A673 (cell line): ENCODE results near the gene HMGN1. TPM values are rescaled to one million over a fixed set of nuclear protein-coding genes. Genes with fewer than 3 reads are reported as not detected.
A peak's percentile ranks its signal among the peaks of the same experiment; 100 is the strongest.

Experiments
- BruUV-seq: library from RNA; stranded (reverse); fragments of 400-500 nt; replicated peaks from 2 replicates; lab custom pipeline; 2021; lab: Mats Ljungman, UMichigan
- CTCF ChIA-PET: fragments of 300-600 bp; sonication (Branson Sonifier 250); formaldehyde crosslinking; loops from one replicate; lab custom pipeline; 2022; ENCODE audit warnings: antibody characterized with exemption; lab: Charles Lee
- POLR2A ChIA-PET: fragments of 300-600 bp; sonication (Branson Sonifier 250); formaldehyde crosslinking; loops from one replicate; lab custom pipeline; 2022; ENCODE audit warnings: antibody characterized with exemption; ENCODE audit not compliant: low non-redundant PET; lab: Charles Lee
- DNase-seq: peaks from one replicate; pipeline ENCODE4 v3.0.0-alpha.2; 2015; ENCODE audit warnings: low spot score
- H3K27ac ChIP-seq: fragments of 200-600 bp; sonication (generic); 2 replicates; pipeline ENCODE4 v1.5.1; 2016; ENCODE audit warnings: mixed run types, low read depth, mild to moderate bottlenecking, mixed read lengths, antibody characterized with exemption, low read length; ENCODE audit not compliant: poor library complexity, severe bottlenecking
- H3K27me3 ChIP-seq: fragments of 200-600 bp; sonication (generic); replicated peaks from 2 replicates; pipeline ENCODE4 v1.6.1; 2017; ENCODE audit warnings: mixed run types, low read depth, mild to moderate bottlenecking, mixed read lengths, antibody characterized with exemption, low read length; ENCODE audit not compliant: insufficient read depth, poor library complexity
- H3K36me3 ChIP-seq: fragments of 200-600 bp; sonication (generic); 2 replicates; pipeline ENCODE4 v1.6.1; 2016; ENCODE audit warnings: mixed run types, mild to moderate bottlenecking, mixed read lengths, antibody characterized with exemption, low read length; ENCODE audit not compliant: insufficient read depth, poor library complexity, severe bottlenecking
- H3K4me1 ChIP-seq: fragments of 200-600 bp; sonication (generic); 2 replicates; pipeline ENCODE4 v1.6.1; 2017; ENCODE audit warnings: mixed run types, mild to moderate bottlenecking, mixed read lengths, antibody characterized with exemption, low read length; ENCODE audit not compliant: insufficient read depth, poor library complexity, severe bottlenecking
- H3K4me3 ChIP-seq: fragments of 200-600 bp; sonication (generic); 2 replicates; pipeline ENCODE4 v1.5.1; 2016; ENCODE audit warnings: low read depth, mixed run types, mild to moderate bottlenecking, mixed read lengths, low read length; ENCODE audit not compliant: poor library complexity, severe bottlenecking
- H3K9me3 ChIP-seq: fragments of 200-600 bp; sonication (generic); 2 replicates; pipeline ENCODE4 v1.6.1; 2016; ENCODE audit warnings: mixed run types, low read depth, mild to moderate bottlenecking, mixed read lengths, antibody characterized with exemption, low read length; ENCODE audit not compliant: poor library complexity, severe bottlenecking
- EZH2 ChIP-seq: fragments of 200-600 bp; sonication (generic); IDR thresholded peaks from 2 replicates; pipeline ENCODE4 v1.6.1; 2017; ENCODE audit warnings: borderline replicate concordance, low read depth, mild to moderate bottlenecking, mixed read lengths, antibody characterized with exemption, low read length; ENCODE audit not compliant: poor library complexity, severe bottlenecking
- intact Hi-C: fragments of 100-400 bp; cut with micrococcal nuclease; formaldehyde crosslinking; loops from one replicate; pipeline ENCODE4 v1.10.0; 2022; ENCODE audit not compliant: unreplicated experiment
- total RNA-seq: library from RNA; stranded (reverse); gene quantifications from 2 replicates; pipeline ENCODE4 v1.2.3, GENCODE V29; 2021
- TF ChIP-seq, protein P1 (sequence below): fragments of 300-800, 200-600 bp; sonication (generic); conservative IDR thresholded peaks from 2 replicates; pipeline ENCODE4 v1.5.1; 2017; ENCODE audit warnings: low read depth, mild to moderate bottlenecking, antibody characterized with exemption, low read length, moderate library complexity, mixed read lengths

The HMGN1 gene
- total RNA-seq, 1 experiment from 2014 or later: 457 TPM

- intact Hi-C loops: no loop called here
- TF ChIP-seq EZH2: no peak
- TF ChIP-seq, protein P1, sequence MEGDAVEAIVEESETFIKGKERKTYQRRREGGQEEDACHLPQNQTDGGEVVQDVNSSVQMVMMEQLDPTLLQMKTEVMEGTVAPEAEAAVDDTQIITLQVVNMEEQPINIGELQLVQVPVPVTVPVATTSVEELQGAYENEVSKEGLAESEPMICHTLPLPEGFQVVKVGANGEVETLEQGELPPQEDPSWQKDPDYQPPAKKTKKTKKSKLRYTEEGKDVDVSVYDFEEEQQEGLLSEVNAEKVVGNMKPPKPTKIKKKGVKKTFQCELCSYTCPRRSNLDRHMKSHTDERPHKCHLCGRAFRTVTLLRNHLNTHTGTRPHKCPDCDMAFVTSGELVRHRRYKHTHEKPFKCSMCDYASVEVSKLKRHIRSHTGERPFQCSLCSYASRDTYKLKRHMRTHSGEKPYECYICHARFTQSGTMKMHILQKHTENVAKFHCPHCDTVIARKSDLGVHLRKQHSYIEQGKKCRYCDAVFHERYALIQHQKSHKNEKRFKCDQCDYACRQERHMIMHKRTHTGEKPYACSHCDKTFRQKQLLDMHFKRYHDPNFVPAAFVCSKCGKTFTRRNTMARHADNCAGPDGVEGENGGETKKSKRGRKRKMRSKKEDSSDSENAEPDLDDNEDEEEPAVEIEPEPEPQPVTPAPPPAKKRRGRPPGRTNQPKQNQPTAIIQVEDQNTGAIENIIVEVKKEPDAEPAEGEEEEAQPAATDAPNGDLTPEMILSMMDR: no peak
- peak overlapping the region; percentile 82 for H3K27ac ChIP-seq
- CTCF ChIA-PET: no interaction called here
- no peaks in the 10 kb centered on the region for H3K27me3 ChIP-seq
- H3K4me3 ChIP-seq: peak overlapping the region; percentile 49
- no TSS peak for BruUV-seq
- H3K9me3 ChIP-seq: no peaks in the 10 kb centered on the region
- DNase-seq: no peak
- peaks cover 15% of the 10 kb centered on the region for H3K4me1 ChIP-seq
- H3K36me3 ChIP-seq: peaks cover 21% of the 10 kb centered on the region
- POLR2A ChIA-PET: interaction anchor here (0.7 kb wide), 1 partner anchor 127 kb away, joined by 3 read pairs; no protein-coding TSS in a partner anchor
Observed at GRCh38 chr21:39350094-39351005, 1.5 kb upstream of the HMGN1 start.

- Histone ChIP-seq H3K9me3 (no peaks in the 10 kb centered on the region), H3K27me3 (no peaks in the 10 kb centered on the region), H3K4me1 (peaks cover 20% of the 10 kb centered on the region), H3K36me3 (peaks cover 30% of the 10 kb centered on the region), H3K27ac (peak overlapping the region; percentile 82), H3K4me3 (peak overlapping the region; percentile 49)
- DNase-seq: peak; percentile 98
- BruUV-seq: TSS peak; percentile 81
- ChIA-PET CTCF (no interaction called here), POLR2A (interaction anchor here (0.7 kb wide), 1 partner anchor 126 kb away, joined by 3 read pairs; no protein-coding TSS in a partner anchor)
- TF ChIP-seq, protein P1: no peak
- TF ChIP-seq EZH2: no peak
- intact Hi-C loops: loop anchor here (2.0 kb wide), 1 partner anchor 37 kb away; no protein-coding TSS in a partner anchor
Observed at GRCh38 chr21:39349211-39350093, 564 bp upstream of the HMGN1 start.

DNA sequence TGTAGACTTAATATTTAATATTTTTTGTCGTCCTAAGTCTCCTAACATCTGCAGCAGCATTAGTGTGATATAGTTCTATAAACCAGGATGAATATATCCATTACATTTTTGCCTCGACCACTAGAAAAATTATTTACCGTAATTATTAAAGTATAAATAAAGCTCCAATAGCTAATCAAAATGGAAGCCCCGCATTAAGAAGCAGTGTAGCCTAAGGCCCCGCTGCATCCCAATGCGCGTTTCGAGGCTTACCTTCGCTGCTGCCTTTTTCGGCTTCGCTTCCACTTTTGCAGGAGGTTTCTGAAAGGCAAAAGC, 891 bp downstream of the HMGN1 start:
- peaks cover 20% of the 10 kb centered on the region for H3K4me1 ChIP-seq
- H3K27ac ChIP-seq: peak overlapping the region; percentile 92
- H3K36me3 ChIP-seq: peaks cover 45% of the 10 kb centered on the region
- no peak for DNase-seq
- TF ChIP-seq, protein P1: no peak
- TF ChIP-seq EZH2: no peak
- ChIA-PET CTCF (interaction anchor here (0.6 to 1.4 kb wide), 2 partner anchors 33 to 40 kb away, joined by 5 to 26 read pairs; no protein-coding TSS in a partner anchor), POLR2A (interaction anchor here (0.6 to 0.7 kb wide), 2 partner anchors 35 to 40 kb away, joined by 4 to 5 read pairs; no protein-coding TSS in a partner anchor)
- no peaks in the 10 kb centered on the region for H3K9me3 ChIP-seq
- BruUV-seq: TSS peak; percentile 37
- intact Hi-C loops: loop anchor here (1.0 to 2.0 kb wide), 2 partner anchors 35 to 39 kb away; partner anchors contain the start of gene BRWD1
- no peaks in the 10 kb centered on the region for H3K27me3 ChIP-seq
- peak overlapping the region; percentile 94 for H3K4me3 ChIP-seq
